SK-N-SH treated with all-trans-retinoic acid at 6 μM for 48 hours (cell line): ENCODE measurements around the gene PTPRCAP.

ENCODE experiments used
- ARNTL ChIP-seq: fragments of 450-650 bp; formaldehyde crosslinking; IDR thresholded peaks from 2 replicates; pipeline ENCODE4 v1.5.0; 2020; ENCODE audit warnings: low read depth, mild to moderate bottlenecking, moderate library complexity, borderline replicate concordance
- CREB5 ChIP-seq: fragments of 250-450 bp; sonication (Bioruptor Pico); IDR thresholded peaks from 2 replicates; pipeline ENCODE4 v1.5.1; 2020; ENCODE audit warnings: low read depth, mild to moderate bottlenecking, moderate library complexity
- GLIS3 ChIP-seq: fragments of 250-450 bp; sonication (Bioruptor Pico); IDR thresholded peaks from 2 replicates; pipeline ENCODE4 v1.5.0; 2020; ENCODE audit warnings: mild to moderate bottlenecking, moderate library complexity
- PATZ1 ChIP-seq: fragments of 250-450 bp; sonication (Bioruptor Pico); IDR thresholded peaks from 2 replicates; pipeline ENCODE4 v1.8.0; 2020; ENCODE audit warnings: mild to moderate bottlenecking, moderate library complexity, borderline replicate concordance
- POU6F1 ChIP-seq: fragments of 250-450 bp; sonication (Bioruptor Pico); IDR thresholded peaks from 2 replicates; pipeline ENCODE4 v1.8.0; 2021; ENCODE audit warnings: low read depth, mild to moderate bottlenecking, moderate library complexity, borderline replicate concordance
- TOX ChIP-seq: fragments of 250-450 bp; sonication (Bioruptor Pico); IDR thresholded peaks from 2 replicates; pipeline ENCODE4 v1.8.0; 2021; ENCODE audit warnings: mild to moderate bottlenecking, moderate library complexity, borderline replicate concordance
- ZFP30 ChIP-seq: fragments of 450-650 bp; formaldehyde crosslinking; IDR thresholded peaks from 2 replicates; pipeline ENCODE4 v1.5.0; 2022; ENCODE audit warnings: mild to moderate bottlenecking, moderate library complexity
- ZNF8 ChIP-seq: fragments of 450-650 bp; formaldehyde crosslinking; IDR thresholded peaks from 2 replicates; pipeline ENCODE4 v1.5.0; 2020; ENCODE audit warnings: mild to moderate bottlenecking, moderate library complexity

- no peak for TF ChIP-seq TOX (CRISPR knock-in tag)
- TF ChIP-seq POU6F1 (CRISPR knock-in tag): no peak
- no peak for TF ChIP-seq ARNTL (CRISPR knock-in tag)
- no peak for TF ChIP-seq CREB5 (CRISPR knock-in tag)
- TF ChIP-seq PATZ1 (CRISPR knock-in tag): no peak
- TF ChIP-seq ZNF8 (CRISPR knock-in tag): no peak
- no peak for TF ChIP-seq GLIS3 (CRISPR knock-in tag)
- TF ChIP-seq ZFP30 (CRISPR knock-in tag): no peak
Measured at GRCh38 chr11:67466962-67467771, 29.7 kb upstream of the PTPRCAP start.
